WTC11 (cell line): ENCODE measurements around the gene MAMDC2. TPM values are rescaled to one million over a fixed set of nuclear protein-coding genes. Genes with fewer than 3 reads are reported as not detected.

ENCODE experiments used
- ATAC-seq: fragments of 200-7000 bp; cut with Tn5 transposase; 2 replicates; pipeline ENCODE4 v1.10.0; 2021; ENCODE audit warnings: mild to moderate bottlenecking, moderate library complexity
- CTCF ChIA-PET: fragments of 300-600 bp; sonication (Branson Sonifier 250); formaldehyde crosslinking; loops from one replicate; lab custom pipeline; 2021; ENCODE audit warnings: antibody characterized with exemption; lab: Charles Lee
- POLR2A ChIA-PET: fragments of 350-600 bp; sonication (Branson Sonifier 250); formaldehyde crosslinking; loops from one replicate; lab custom pipeline; 2021; ENCODE audit warnings: antibody characterized with exemption; lab: Charles Lee
- DNase-seq: peaks from one replicate; pipeline ENCODE4 v3.0.0; 2021; ENCODE audit warnings: low spot score
- H3K27ac Mint-ChIP-seq: 2 replicates; pipeline ENCODE4 v1.8.0; 2021; ENCODE audit warnings: mixed read lengths
- H3K27me3 Mint-ChIP-seq: 2 replicates; pipeline ENCODE4 v1.8.0; 2021; ENCODE audit warnings: low read depth, mild to moderate bottlenecking, moderate library complexity, mixed read lengths
- H3K36me3 Mint-ChIP-seq: 2 replicates; pipeline ENCODE4 v1.8.0; 2021; ENCODE audit warnings: mixed read lengths
- H3K4me1 Mint-ChIP-seq: 2 replicates; pipeline ENCODE4 v1.8.0; 2022; ENCODE audit warnings: mixed read lengths
- H3K4me3 Mint-ChIP-seq: 2 replicates; pipeline ENCODE4 v1.8.0; 2021; ENCODE audit warnings: mild to moderate bottlenecking, moderate library complexity, mixed read lengths
- H3K9me3 Mint-ChIP-seq: 2 replicates; pipeline ENCODE4 v1.8.0; 2021; ENCODE audit warnings: mixed read lengths
- CREM ChIP-seq: sonication (generic); formaldehyde crosslinking; IDR thresholded peaks from 2 replicates; pipeline ENCODE4 v1.8.1; 2022; ENCODE audit warnings: mild to moderate bottlenecking, missing genetic modification reagents, moderate library complexity
- HMGXB4 ChIP-seq: sonication (generic); formaldehyde crosslinking; IDR thresholded peaks from 2 replicates; pipeline ENCODE4 v1.8.1; 2023; ENCODE audit warnings: mild to moderate bottlenecking, moderate library complexity, missing genetic modification reagents
- IRF2 ChIP-seq: sonication (generic); formaldehyde crosslinking; IDR thresholded peaks from 2 replicates; pipeline ENCODE4 v1.8.0; 2022; ENCODE audit warnings: low read depth, missing genetic modification reagents, borderline replicate concordance
- NR2C2 ChIP-seq: sonication (generic); formaldehyde crosslinking; IDR thresholded peaks from 2 replicates; pipeline ENCODE4 v1.8.0; 2022; ENCODE audit warnings: mild to moderate bottlenecking, missing genetic modification reagents
- PRDM15 ChIP-seq: sonication (generic); formaldehyde crosslinking; IDR thresholded peaks from 2 replicates; pipeline ENCODE4 v1.8.0; 2022; ENCODE audit warnings: missing genetic modification reagents
- ZBTB43 ChIP-seq: sonication (generic); formaldehyde crosslinking; IDR thresholded peaks from 2 replicates; pipeline ENCODE4 v1.8.1; 2023; ENCODE audit warnings: mild to moderate bottlenecking, missing genetic modification reagents
- ZNF219 ChIP-seq: sonication (generic); formaldehyde crosslinking; IDR thresholded peaks from 2 replicates; pipeline ENCODE4 v1.8.0; 2023; ENCODE audit warnings: missing genetic modification reagents, mild to moderate bottlenecking, borderline replicate concordance
- ZNF232 ChIP-seq: sonication (generic); formaldehyde crosslinking; IDR thresholded peaks from 2 replicates; pipeline ENCODE4 v1.8.0; 2022; ENCODE audit warnings: mild to moderate bottlenecking, missing genetic modification reagents
- ZNF263 ChIP-seq: sonication (generic); formaldehyde crosslinking; IDR thresholded peaks from 2 replicates; pipeline ENCODE4 v1.8.1; 2022; ENCODE audit warnings: low read depth, mild to moderate bottlenecking, moderate library complexity, missing genetic modification reagents
- ZNF416 ChIP-seq: fragments of 250-450 bp; sonication (Bioruptor Pico); IDR thresholded peaks from 2 replicates; pipeline ENCODE4 v1.9.0; 2021; ENCODE audit warnings: mild to moderate bottlenecking, inconsistent platforms
- total RNA-seq: library from RNA; stranded (reverse); gene quantifications from 3 replicates; pipeline ENCODE4 v1.2.3, GENCODE V29; 2021

MAMDC2 gene
- total RNA-seq, 1 experiment from 2014 or later: 6.0 TPM

- no peak for TF ChIP-seq IRF2 (CRISPR knock-in tag)
- no peak for TF ChIP-seq ZNF416
- TF ChIP-seq ZNF219 (CRISPR knock-in tag): no peak
- no peak for TF ChIP-seq ZBTB43
- no peak for TF ChIP-seq ZNF232 (CRISPR knock-in tag)
- no peak for TF ChIP-seq PRDM15 (CRISPR knock-in tag)
- no peak for TF ChIP-seq CREM (CRISPR knock-in tag)
- no peak for TF ChIP-seq HMGXB4 (CRISPR knock-in tag)
- TF ChIP-seq ZNF263: no peak
These were observed 93.9 kb downstream of the MAMDC2 start (continued) for GRCh38 chr9:70137577-70137976.

- ChIA-PET CTCF (no interaction called here), POLR2A (no interaction called here)
- no peaks in the 10 kb centered on the region for H3K36me3 Mint-ChIP-seq
- DNase-seq: no peak
- no peak for TF ChIP-seq NR2C2 (CRISPR knock-in tag)
- TF ChIP-seq HMGXB4 (CRISPR knock-in tag): no peak
- no peak for TF ChIP-seq PRDM15 (CRISPR knock-in tag)
- H3K4me3 Mint-ChIP-seq: no peak overlapping the region
- ATAC-seq: no peak
- H3K27me3 Mint-ChIP-seq: no peaks in the 10 kb centered on the region
- H3K27ac Mint-ChIP-seq: no peak overlapping the region
- no peaks in the 10 kb centered on the region for H3K4me1 Mint-ChIP-seq
- no peaks in the 10 kb centered on the region for H3K9me3 Mint-ChIP-seq
These were observed 98.5 kb downstream of the MAMDC2 start for GRCh38 chr9:70142101-70142500.
